Measurements from ENCODE around the gene SEC22A. TPM values are rescaled to one million over a fixed set of nuclear protein-coding genes. Genes with fewer than 3 reads are reported as not detected.

Gene SEC22A
- total and polyA plus RNA-seq, 10 of the 15 experiments (the other 5 are each of a cell fraction or from before 2014, with no cell fraction given): 19.3 to 70.3 (median 36.7) TPM

DNA sequence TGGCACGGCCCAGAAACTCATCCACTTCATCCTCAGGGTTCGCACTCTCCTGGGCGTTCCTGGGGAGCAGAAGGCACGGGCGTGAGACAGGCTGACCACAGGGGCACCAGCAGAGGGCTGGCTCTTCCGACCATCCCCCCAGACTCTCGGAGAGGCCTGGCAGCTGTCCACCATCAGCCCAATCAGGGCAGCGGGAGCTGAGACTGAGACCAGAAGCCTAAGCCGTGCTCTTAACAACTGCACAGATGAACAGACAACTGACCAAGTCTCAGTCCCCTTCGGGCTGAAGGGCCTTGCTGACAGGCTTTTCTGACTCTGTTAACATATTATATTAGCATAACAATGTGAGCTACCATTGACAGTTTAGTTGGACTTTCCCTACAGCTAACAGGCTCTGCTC lies 118.0 kb downstream of the SEC22A start:
- in situ Hi-C loops (cut with MboI): no loop called here
- H3K9me3 ChIP-seq (replicated peaks; ENCODE audit: control insufficient read depth, insufficient read depth, low read length): no peaks in the 10 kb centered on the region
- peaks cover 0 to 7% of the 10 kb centered on the region in 2 experiments; a peak in 2 of 4 replicates for H3K27me3 ChIP-seq (replicated peaks in 1 of 2; ENCODE audit: control insufficient read depth in 2 of 2, insufficient read depth in 2 of 2, low read length in 1 of 2)
- intact Hi-C loops (cut with micrococcal nuclease; ENCODE audit: unreplicated experiment): no loop called here
- H2AFZ ChIP-seq (ENCODE audit: control insufficient read depth, low read depth, low read length): no peak overlapping the region
- no peaks in the 10 kb centered on the region for H3K79me2 ChIP-seq (ENCODE audit: control insufficient read depth, insufficient read depth, low read length)
- CTCF ChIA-PET: interaction anchor here (0.9 to 1.4 kb wide), 3 partner anchors 12 to 404 kb away, joined by 3 to 4 read pairs (median 3); no protein-coding TSS in a partner anchor
- 24% methylated on average over 10 of the region's 10 CpGs for WGBS (ENCODE audit: insufficient coverage, insufficient replicate concordance, low lambda C conversion rate, missing lambda C conversion rate)
- SMC1A ChIA-PET (ENCODE audit: uncharacterized antibody, unreplicated experiment): no interaction called here
- H3K4me2 ChIP-seq (ENCODE audit: control insufficient read depth, insufficient read depth): no peak overlapping the region
- H3K4me1 ChIP-seq (ENCODE audit: control insufficient read depth, insufficient read depth, low read length): no peaks in the 10 kb centered on the region
- TF ChIP-seq IKZF1 (conservative IDR thresholded peaks at IDR 0.05): no peak
- TF ChIP-seq CHD4 (IDR thresholded peaks at IDR 0.05): no peak
- no peak for TF ChIP-seq ZNF622 (IDR thresholded peaks at IDR 0.05)
- TF ChIP-seq NBN (IDR thresholded peaks at IDR 0.05): no peak
- no peak for TF ChIP-seq POLR2AphosphoS2 (IDR thresholded peaks at IDR 0.05; ENCODE audit: low read depth, low read length)
- no peak for TF ChIP-seq MXI1 (IDR thresholded peaks at IDR 0.05; ENCODE audit: low read depth, low read length)
- TF ChIP-seq, protein P1, sequence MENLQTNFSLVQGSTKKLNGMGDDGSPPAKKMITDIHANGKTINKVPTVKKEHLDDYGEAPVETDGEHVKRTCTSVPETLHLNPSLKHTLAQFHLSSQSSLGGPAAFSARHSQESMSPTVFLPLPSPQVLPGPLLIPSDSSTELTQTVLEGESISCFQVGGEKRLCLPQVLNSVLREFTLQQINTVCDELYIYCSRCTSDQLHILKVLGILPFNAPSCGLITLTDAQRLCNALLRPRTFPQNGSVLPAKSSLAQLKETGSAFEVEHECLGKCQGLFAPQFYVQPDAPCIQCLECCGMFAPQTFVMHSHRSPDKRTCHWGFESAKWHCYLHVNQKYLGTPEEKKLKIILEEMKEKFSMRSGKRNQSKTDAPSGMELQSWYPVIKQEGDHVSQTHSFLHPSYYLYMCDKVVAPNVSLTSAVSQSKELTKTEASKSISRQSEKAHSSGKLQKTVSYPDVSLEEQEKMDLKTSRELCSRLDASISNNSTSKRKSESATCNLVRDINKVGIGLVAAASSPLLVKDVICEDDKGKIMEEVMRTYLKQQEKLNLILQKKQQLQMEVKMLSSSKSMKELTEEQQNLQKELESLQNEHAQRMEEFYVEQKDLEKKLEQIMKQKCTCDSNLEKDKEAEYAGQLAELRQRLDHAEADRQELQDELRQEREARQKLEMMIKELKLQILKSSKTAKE (IDR thresholded peaks at IDR 0.05; ENCODE audit: low read depth, poor library complexity, severe bottlenecking): no peak
- no peak for TF ChIP-seq FOXK2 (IDR thresholded peaks at IDR 0.05)
- H3K27ac ChIP-seq (ENCODE audit: control insufficient read depth, insufficient read depth): no peak overlapping the region
- DNase-seq (ENCODE audit: low read depth, low spot score): no peak
- ATAC-seq: no peak
- no peak overlapping the region for H3K4me3 ChIP-seq
- no peak overlapping the region for H3K9ac ChIP-seq (ENCODE audit: control insufficient read depth, insufficient read depth, low read length)
- POLR2A ChIA-PET: no interaction called here
- H4K20me1 ChIP-seq (ENCODE audit: control insufficient read depth, insufficient read depth): no peaks in the 10 kb centered on the region; the same call in 1 of the 2 replicates
- H3K36me3 ChIP-seq (ENCODE audit: control insufficient read depth in 2 of 2, insufficient read depth in 2 of 2, low read length in 1 of 2): no peaks in the 10 kb centered on the region
- FAIRE-seq: no peak
- RAD21 ChIA-PET (ENCODE audit: unreplicated experiment): no interaction called here
- no TSS peak for BruUV-seq (replicated peaks)

Measured in GM12878 (cell line).